Hepatocyte (in vitro differentiated cells): ENCODE data around the gene CDK6. TPM values are rescaled to one million over a fixed set of nuclear protein-coding genes. Genes with fewer than 3 reads are reported as not detected.

Experiments used
- DNase-seq: peaks from one replicate; pipeline ENCODE4 v3.0.0-alpha.2; 2016; ENCODE audit warnings: low spot score
- H2AFZ ChIP-seq: fragments of 200-600 bp; sonication (generic); 2 replicates; pipeline ENCODE4 v1.6.0; 2016; ENCODE audit warnings: antibody characterized with exemption, mild to moderate bottlenecking
- H3K27ac ChIP-seq: fragments of 200-600 bp; sonication (generic); 2 replicates; pipeline ENCODE4 v1.5.1; 2016; ENCODE audit warnings: mild to moderate bottlenecking
- H3K27me3 ChIP-seq: fragments of 200-600 bp; sonication (generic); 2 replicates; pipeline ENCODE4 v1.6.1; 2016
- H3K36me3 ChIP-seq: fragments of 200-600 bp; sonication (generic); replicated peaks from 2 replicates; pipeline ENCODE4 v1.5.1; 2016; ENCODE audit warnings: low read depth; ENCODE audit not compliant: insufficient read depth
- H3K4me1 ChIP-seq: fragments of 200-600 bp; sonication (generic); 2 replicates; pipeline ENCODE4 v1.5.1; 2016; ENCODE audit warnings: mild to moderate bottlenecking, moderate library complexity; ENCODE audit not compliant: insufficient read depth
- H3K4me2 ChIP-seq: fragments of 200-600 bp; sonication (generic); 2 replicates; pipeline ENCODE4 v1.6.0; 2016
- H3K4me3 ChIP-seq: fragments of 200-600 bp; sonication (generic); 2 replicates; pipeline ENCODE4 v1.5.1; 2016; ENCODE audit warnings: mild to moderate bottlenecking
- H3K79me2 ChIP-seq: fragments of 200-600 bp; sonication (generic); 2 replicates; pipeline ENCODE4 v1.6.0; 2017; ENCODE audit warnings: mild to moderate bottlenecking
- H3K9me2 ChIP-seq: fragments of 200-600 bp; sonication (generic); replicated peaks from 2 replicates; pipeline ENCODE4 v1.6.0; 2017; ENCODE audit warnings: mild to moderate bottlenecking; ENCODE audit not compliant: insufficient read depth
- H3K9me3 ChIP-seq: fragments of 200-600 bp; sonication (generic); 2 replicates; pipeline ENCODE4 v1.5.1; 2016; ENCODE audit warnings: low read depth, mild to moderate bottlenecking
- H4K20me1 ChIP-seq: fragments of 200-600 bp; sonication (generic); 2 replicates; pipeline ENCODE4 v1.6.0; 2016; ENCODE audit warnings: mild to moderate bottlenecking; ENCODE audit not compliant: insufficient read depth, poor library complexity, severe bottlenecking
- CTCF ChIP-seq: fragments of 200-600 bp; sonication (generic); IDR thresholded peaks from 2 replicates; pipeline ENCODE4 v1.5.1; 2016; ENCODE audit warnings: antibody characterized with exemption, mild to moderate bottlenecking; ENCODE audit not compliant: poor library complexity
- EZH2 ChIP-seq: fragments of 200-600 bp; sonication (generic); IDR thresholded peaks from 2 replicates; pipeline ENCODE4 v1.6.1; 2016; ENCODE audit warnings: antibody characterized with exemption, mild to moderate bottlenecking, borderline replicate concordance
- EZH2phosphoT487 ChIP-seq: fragments of 200-600 bp; sonication (generic); IDR thresholded peaks from one replicate; pipeline ENCODE4 v1.6.1; 2018; ENCODE audit warnings: antibody characterized with exemption, mild to moderate bottlenecking, low read depth, moderate library complexity; ENCODE audit not compliant: unreplicated experiment, severe bottlenecking
- WGBS: methylation state at CpG from one replicate; pipeline ENCODE4 v1.1.6; 2016; ENCODE audit warnings: low lambda C conversion rate; ENCODE audit errors: missing lambda C conversion rate; 5-methylcytosine and 5-hydroxymethylcytosine counted together
- polyA plus RNA-seq: library from polyadenylated mRNA; unstranded; fragments of >200 nt; fragmentation: Nextera tagmentation; extraction: Ambion mirVana; gene quantifications from 2 replicates; pipeline ENCODE4 v1.2.1, GENCODE V29; 2016
- total RNA-seq: library from RNA; depleted of rRNA; stranded (reverse); fragments of >200 nt; gene quantifications from 2 replicates; pipeline ENCODE4 v1.2.3, GENCODE V29; 2014

Gene CDK6
- total and polyA plus RNA-seq, 2 experiments from 2014 or later, result 18.7 to 64.5 TPM

- Histone ChIP-seq H3K79me2 (peaks cover 55% of the 10 kb centered on the region), H3K4me1 (no peaks in the 10 kb centered on the region), H3K4me3 (no peak overlapping the region), H4K20me1 (no peaks in the 10 kb centered on the region), H3K27me3 (no peaks in the 10 kb centered on the region), H3K9me2 (no peaks in the 10 kb centered on the region), H2AFZ (no peak overlapping the region), H3K9me3 (no peaks in the 10 kb centered on the region), H3K27ac (no peak overlapping the region), H3K36me3 (no peaks in the 10 kb centered on the region), H3K4me2 (no peak overlapping the region)
- 95% methylated on average over 1 of the region's 1 CpG for WGBS
- TF ChIP-seq EZH2 (no peak), CTCF (no peak), EZH2phosphoT487 (no peak)
- DNase-seq, result no peak
These were observed 130.5 kb downstream of the CDK6 start for GRCh38 chr7:92705831-92706230.

- Histone ChIP-seq H2AFZ (no peak overlapping the region), H3K79me2 (peaks cover 47% of the 10 kb centered on the region), H4K20me1 (no peaks in the 10 kb centered on the region), H3K27ac (no peak overlapping the region), H3K4me2 (no peak overlapping the region), H3K36me3 (no peaks in the 10 kb centered on the region), H3K9me3 (no peaks in the 10 kb centered on the region), H3K27me3 (no peaks in the 10 kb centered on the region), H3K4me1 (peaks cover 1% of the 10 kb centered on the region), H3K9me2 (no peaks in the 10 kb centered on the region), H3K4me3 (no peak overlapping the region)
- TF ChIP-seq EZH2phosphoT487 (no peak), EZH2 (no peak), CTCF (no peak)
- WGBS, result 95% methylated on average over 3 of the region's 3 CpGs
- DNase-seq, result no peak
These were observed 131.5 kb downstream of the CDK6 start for GRCh38 chr7:92704858-92705257.

GRCh38 chr7:92702535-92702934, 133.8 kb downstream of the CDK6 start:
- H3K4me2 ChIP-seq, result no peak overlapping the region
- DNase-seq, result no peak
- H3K4me3 ChIP-seq, result no peak overlapping the region
- H3K9me3 ChIP-seq, result no peaks in the 10 kb centered on the region
- WGBS, result 86% methylated on average over 1 of the region's 1 CpG
- no peaks in the 10 kb centered on the region for H3K36me3 ChIP-seq
- no peaks in the 10 kb centered on the region for H3K27me3 ChIP-seq
- no peak overlapping the region for H2AFZ ChIP-seq
- no peaks in the 10 kb centered on the region for H3K9me2 ChIP-seq
- no peak overlapping the region for H3K27ac ChIP-seq
- no peak for TF ChIP-seq EZH2phosphoT487
- TF ChIP-seq CTCF, result no peak
- TF ChIP-seq EZH2, result no peak
- H3K79me2 ChIP-seq, result peaks cover 44% of the 10 kb centered on the region
- peaks cover 25% of the 10 kb centered on the region for H3K4me1 ChIP-seq
- peaks cover 3% of the 10 kb centered on the region for H4K20me1 ChIP-seq
